ENCODE measurements around the gene WDR45.

GRCh38 chrX:49029876-49030275 is 49.8 kb downstream of the WDR45 start:
- TF ChIP-seq POLR2A (IDR thresholded peaks at IDR 0.05) (no peak), EP300 (IDR thresholded peaks at IDR 0.05) (no peak), CTCF (IDR thresholded peaks at IDR 0.05) (no peak)
